ENCODE data around the gene EFEMP1. TPM values are rescaled to one million over a fixed set of nuclear protein-coding genes. Genes with fewer than 3 reads are reported as not detected.

EFEMP1 gene
- polyA plus RNA-seq, 1 experiment: 1,148 TPM

DNA sequence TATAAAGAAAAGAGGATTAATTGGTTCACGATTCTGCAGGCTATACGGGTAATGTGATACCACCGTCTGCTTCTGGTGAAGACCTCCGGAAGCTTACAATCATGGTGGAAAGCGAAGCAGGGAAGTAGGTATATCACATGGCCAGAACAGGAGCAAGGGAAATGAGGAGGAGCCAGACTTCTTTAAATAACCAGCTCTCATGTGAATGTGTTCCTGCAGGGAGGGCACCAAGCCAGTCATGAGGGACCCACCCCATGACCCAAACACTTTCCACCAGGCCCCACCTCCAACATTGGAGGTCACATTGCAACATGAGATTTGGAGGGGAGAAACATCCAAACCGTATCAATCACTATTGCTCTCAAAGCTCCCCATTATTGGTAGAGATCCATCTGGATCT is 61.8 kb downstream of the EFEMP1 start:
- POLR2A ChIA-PET: no interaction called here
- no peaks in the 10 kb centered on the region for H3K27me3 ChIP-seq (ENCODE audit: control insufficient read depth, insufficient read depth, low read length)
- no peak overlapping the region for H3K4me3 ChIP-seq (ENCODE audit: low read depth, low read length)
- no peak for DNase-seq (ENCODE audit: low read depth)
- TF ChIP-seq, protein P1, sequence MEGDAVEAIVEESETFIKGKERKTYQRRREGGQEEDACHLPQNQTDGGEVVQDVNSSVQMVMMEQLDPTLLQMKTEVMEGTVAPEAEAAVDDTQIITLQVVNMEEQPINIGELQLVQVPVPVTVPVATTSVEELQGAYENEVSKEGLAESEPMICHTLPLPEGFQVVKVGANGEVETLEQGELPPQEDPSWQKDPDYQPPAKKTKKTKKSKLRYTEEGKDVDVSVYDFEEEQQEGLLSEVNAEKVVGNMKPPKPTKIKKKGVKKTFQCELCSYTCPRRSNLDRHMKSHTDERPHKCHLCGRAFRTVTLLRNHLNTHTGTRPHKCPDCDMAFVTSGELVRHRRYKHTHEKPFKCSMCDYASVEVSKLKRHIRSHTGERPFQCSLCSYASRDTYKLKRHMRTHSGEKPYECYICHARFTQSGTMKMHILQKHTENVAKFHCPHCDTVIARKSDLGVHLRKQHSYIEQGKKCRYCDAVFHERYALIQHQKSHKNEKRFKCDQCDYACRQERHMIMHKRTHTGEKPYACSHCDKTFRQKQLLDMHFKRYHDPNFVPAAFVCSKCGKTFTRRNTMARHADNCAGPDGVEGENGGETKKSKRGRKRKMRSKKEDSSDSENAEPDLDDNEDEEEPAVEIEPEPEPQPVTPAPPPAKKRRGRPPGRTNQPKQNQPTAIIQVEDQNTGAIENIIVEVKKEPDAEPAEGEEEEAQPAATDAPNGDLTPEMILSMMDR (IDR thresholded peaks at IDR 0.05; ENCODE audit: insufficient read depth, low read depth, low read length): no peak
- no peaks in the 10 kb centered on the region for H3K36me3 ChIP-seq (ENCODE audit: control insufficient read depth, insufficient read depth, low read length)
- CTCF ChIA-PET: interaction anchor here (0.8 to 2.3 kb wide), 9 partner anchors 10 to 144 kb away, joined by 3 to 10 read pairs (median 3); no protein-coding TSS in a partner anchor

DNA sequence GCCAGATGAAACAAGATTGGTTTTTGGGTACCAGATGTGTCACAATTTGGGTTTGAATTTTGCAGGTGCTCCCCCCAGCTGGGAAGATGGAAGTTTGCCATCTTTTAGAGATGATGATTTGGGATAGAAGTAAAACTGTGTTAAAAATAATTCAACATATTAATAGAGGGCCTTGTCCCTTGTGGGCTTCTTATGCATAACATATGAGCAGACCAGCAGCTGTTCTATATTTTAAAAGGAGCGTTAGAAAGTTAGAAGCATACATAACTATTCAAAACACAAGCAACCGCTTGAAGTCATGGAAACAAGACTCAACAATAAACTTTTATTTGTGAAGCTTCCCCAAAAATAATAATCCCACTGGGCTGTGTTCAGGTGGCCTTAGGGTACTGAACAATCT is 62.8 kb downstream of the EFEMP1 start:
- ChIA-PET CTCF (interaction anchor here (0.8 to 2.3 kb wide), 10 partner anchors 10 to 148 kb away, joined by 3 to 10 read pairs (median 3); no protein-coding TSS in a partner anchor), POLR2A (no interaction called here)
- TF ChIP-seq, protein P1 (IDR thresholded peaks at IDR 0.05; ENCODE audit: insufficient read depth, low read depth, low read length): no peak
- DNase-seq (ENCODE audit: low read depth): no peak
- H3K4me3 ChIP-seq (ENCODE audit: low read depth, low read length): no peak overlapping the region
- H3K27me3 ChIP-seq (ENCODE audit: control insufficient read depth, insufficient read depth, low read length): no peaks in the 10 kb centered on the region
- no peaks in the 10 kb centered on the region for H3K36me3 ChIP-seq (ENCODE audit: control insufficient read depth, insufficient read depth, low read length)

DNA sequence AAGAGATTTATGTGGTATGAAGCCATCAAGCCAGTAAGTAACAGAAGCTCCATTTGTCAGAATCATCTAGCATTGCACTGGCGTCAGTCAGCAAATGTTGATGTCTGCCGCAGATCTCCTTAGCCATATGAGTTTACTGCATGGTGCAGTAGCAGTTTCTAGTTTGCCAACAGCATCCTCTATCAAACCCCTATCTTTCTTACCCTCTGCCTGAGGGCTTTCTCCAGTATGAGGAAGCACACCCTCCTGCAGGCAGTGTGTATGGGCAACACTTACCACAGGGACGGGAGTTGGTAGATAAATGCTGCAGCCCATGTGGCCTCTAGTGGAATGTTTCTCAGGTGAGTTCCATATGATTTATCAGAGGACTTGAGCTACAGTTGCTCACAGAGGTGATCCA is 63.7 kb downstream of the EFEMP1 start:
- H3K36me3 ChIP-seq (ENCODE audit: control insufficient read depth, insufficient read depth, low read length): no peaks in the 10 kb centered on the region
- H3K4me3 ChIP-seq (ENCODE audit: low read depth, low read length): no peak overlapping the region
- ChIA-PET CTCF (interaction anchor here (1.5 to 1.8 kb wide), 2 partner anchors 93 to 149 kb away, joined by 4 to 6 read pairs; no protein-coding TSS in a partner anchor), POLR2A (no interaction called here)
- TF ChIP-seq, protein P1 (IDR thresholded peaks at IDR 0.05; ENCODE audit: insufficient read depth, low read depth, low read length): no peak
- no peaks in the 10 kb centered on the region for H3K27me3 ChIP-seq (ENCODE audit: control insufficient read depth, insufficient read depth, low read length)
- no peak for DNase-seq (ENCODE audit: low read depth)

DNA sequence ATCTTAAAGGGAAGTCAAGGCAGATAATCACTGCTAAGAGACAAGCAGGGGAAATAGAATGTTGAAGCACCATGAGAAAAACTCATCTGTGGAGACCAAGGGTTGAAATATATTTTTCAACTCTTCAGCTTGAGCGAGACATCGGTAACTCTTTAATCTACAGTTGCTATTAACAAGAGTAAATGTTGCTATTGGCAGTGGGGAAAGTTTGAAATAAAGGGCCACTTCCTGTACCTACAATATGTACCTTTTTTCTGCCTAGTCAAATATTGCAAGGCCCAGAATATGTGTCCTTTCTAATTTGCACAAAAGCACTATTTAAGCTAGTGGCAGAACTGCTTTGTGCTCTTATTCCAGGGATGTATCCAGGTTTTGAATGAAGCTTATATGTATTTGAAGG is 65.8 kb downstream of the EFEMP1 start:
- Histone ChIP-seq H3K36me3 (ENCODE audit: control insufficient read depth, insufficient read depth, low read length) (no peaks in the 10 kb centered on the region; the same call in 1 of the 2 replicates), H3K4me3 (ENCODE audit: low read depth, low read length) (no peak overlapping the region), H3K27me3 (ENCODE audit: control insufficient read depth, insufficient read depth, low read length) (no peaks in the 10 kb centered on the region)
- TF ChIP-seq, protein P1 (IDR thresholded peaks at IDR 0.05; ENCODE audit: insufficient read depth, low read depth, low read length): no peak
- DNase-seq (ENCODE audit: low read depth): no peak
- ChIA-PET POLR2A (interaction anchor here (0.5 kb wide), 1 partner anchor 14 kb away, joined by 3 read pairs; no protein-coding TSS in a partner anchor), CTCF (interaction anchor here (0.5 kb wide), 1 partner anchor 17 kb away, joined by 3 read pairs; no protein-coding TSS in a partner anchor)

DNA sequence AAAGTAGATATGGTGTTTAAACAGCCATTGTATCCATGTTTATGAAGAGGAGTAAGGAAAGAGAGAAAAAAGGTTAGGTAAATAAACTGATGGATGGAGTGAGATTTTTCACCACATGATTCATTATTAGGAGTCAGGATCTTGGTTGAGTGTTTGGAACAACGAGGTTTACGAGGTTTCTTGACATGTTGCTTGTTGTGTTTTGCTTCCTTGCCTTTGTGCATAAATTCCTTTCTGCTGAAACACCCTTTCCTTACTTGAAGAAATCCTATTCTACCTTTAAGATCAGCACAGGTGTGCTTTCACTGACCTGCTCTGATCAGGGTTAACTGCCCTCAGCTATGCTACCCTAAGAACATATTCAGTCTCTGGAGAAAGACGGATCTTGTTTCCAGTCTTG is 66.6 kb downstream of the EFEMP1 start:
- TF ChIP-seq, protein P1 (IDR thresholded peaks at IDR 0.05; ENCODE audit: insufficient read depth, low read depth, low read length): no peak
- no peak for DNase-seq (ENCODE audit: low read depth)
- ChIA-PET CTCF (no interaction called here), POLR2A (no interaction called here)
- no peaks in the 10 kb centered on the region; the same call in 1 of the 2 replicates for H3K36me3 ChIP-seq (ENCODE audit: control insufficient read depth, insufficient read depth, low read length)
- no peaks in the 10 kb centered on the region for H3K27me3 ChIP-seq (ENCODE audit: control insufficient read depth, insufficient read depth, low read length)
- no peak overlapping the region for H3K4me3 ChIP-seq (ENCODE audit: low read depth, low read length)

Measured in BJ (cell line).